Measurements from ENCODE around the gene PTPRM.

The PTPRM gene

GRCh38 chr18:7789856-7790552 is 222.9 kb downstream of the PTPRM start:
- Histone ChIP-seq H3K36me3 (ENCODE audit: insufficient read depth, low read length) (no peaks in the 10 kb centered on the region), H3K27me3 (ENCODE audit: control insufficient read depth in 1 of 2, insufficient read depth in 2 of 2, low read length in 2 of 2) (no peaks in the 10 kb centered on the region), H3K4me1 (ENCODE audit: insufficient read depth, low read length) (no peaks in the 10 kb centered on the region), H3K9me3 (ENCODE audit: low read length) (no peaks in the 10 kb centered on the region), H3K4me3 (ENCODE audit: low read depth in 1 of 2, low read length in 2 of 2) (no peak overlapping the region), H3K27ac (ENCODE audit: low read depth, low read length) (no peak overlapping the region), H3K9ac (ENCODE audit: low read length) (no peak overlapping the region)

- no peak overlapping the region for H3K9ac ChIP-seq (ENCODE audit: low read length)
- no peaks in the 10 kb centered on the region for H3K27me3 ChIP-seq (ENCODE audit: control insufficient read depth in 1 of 2, insufficient read depth in 2 of 2, low read length in 2 of 2)
- no peaks in the 10 kb centered on the region for H3K36me3 ChIP-seq (ENCODE audit: insufficient read depth, low read length)
- no peaks in the 10 kb centered on the region for H3K4me1 ChIP-seq (ENCODE audit: insufficient read depth, low read length)
- no peak overlapping the region for H3K4me3 ChIP-seq (ENCODE audit: low read depth in 1 of 2, low read length in 2 of 2)
- no peak overlapping the region for H3K27ac ChIP-seq (ENCODE audit: low read depth, low read length)
- no peaks in the 10 kb centered on the region for H3K9me3 ChIP-seq (ENCODE audit: low read length)
These were observed 226.0 kb downstream of the PTPRM start for GRCh38 chr18:7793100-7793499.

- Histone ChIP-seq H3K27ac (ENCODE audit: low read depth, low read length) (no peak overlapping the region), H3K4me3 (ENCODE audit: low read depth in 1 of 2, low read length in 2 of 2) (no peak overlapping the region), H3K9ac (ENCODE audit: low read length) (no peak overlapping the region), H3K4me1 (ENCODE audit: insufficient read depth, low read length) (no peaks in the 10 kb centered on the region), H3K9me3 (ENCODE audit: low read length) (no peaks in the 10 kb centered on the region), H3K36me3 (ENCODE audit: insufficient read depth, low read length) (no peaks in the 10 kb centered on the region), H3K27me3 (ENCODE audit: control insufficient read depth in 1 of 2, insufficient read depth in 2 of 2, low read length in 2 of 2) (no peaks in the 10 kb centered on the region)
These were observed 236.9 kb downstream of the PTPRM start for GRCh38 chr18:7803956-7804469.

- Histone ChIP-seq H3K4me1 (ENCODE audit: insufficient read depth, low read length) (no peaks in the 10 kb centered on the region), H3K36me3 (ENCODE audit: insufficient read depth, low read length) (no peaks in the 10 kb centered on the region), H3K27me3 (ENCODE audit: control insufficient read depth in 1 of 2, insufficient read depth in 2 of 2, low read length in 2 of 2) (no peaks in the 10 kb centered on the region), H3K9ac (ENCODE audit: low read length) (no peak overlapping the region), H3K9me3 (ENCODE audit: low read length) (no peaks in the 10 kb centered on the region), H3K27ac (ENCODE audit: low read depth, low read length) (no peak overlapping the region), H3K4me3 (ENCODE audit: low read depth in 1 of 2, low read length in 2 of 2) (no peak overlapping the region)
These were observed 238.0 kb downstream of the PTPRM start for GRCh38 chr18:7805096-7805495.

GRCh38 chr18:7805880-7806279 is 238.8 kb downstream of the PTPRM start:
- H3K27ac ChIP-seq (ENCODE audit: low read depth, low read length) = no peak overlapping the region
- no peak overlapping the region for H3K4me3 ChIP-seq (ENCODE audit: low read depth in 1 of 2, low read length in 2 of 2)
- H3K27me3 ChIP-seq (ENCODE audit: control insufficient read depth in 1 of 2, insufficient read depth in 2 of 2, low read length in 2 of 2) = no peaks in the 10 kb centered on the region
- no peak overlapping the region for H3K9ac ChIP-seq (ENCODE audit: low read length)
- H3K36me3 ChIP-seq (ENCODE audit: insufficient read depth, low read length) = no peaks in the 10 kb centered on the region
- no peaks in the 10 kb centered on the region for H3K4me1 ChIP-seq (ENCODE audit: insufficient read depth, low read length)
- no peaks in the 10 kb centered on the region for H3K9me3 ChIP-seq (ENCODE audit: low read length)

- Histone ChIP-seq H3K9me3 (ENCODE audit: low read length) (no peaks in the 10 kb centered on the region), H3K27me3 (ENCODE audit: control insufficient read depth in 1 of 2, insufficient read depth in 2 of 2, low read length in 2 of 2) (no peaks in the 10 kb centered on the region), H3K4me3 (ENCODE audit: low read depth in 1 of 2, low read length in 2 of 2) (no peak overlapping the region), H3K9ac (ENCODE audit: low read length) (no peak overlapping the region), H3K27ac (ENCODE audit: low read depth, low read length) (no peak overlapping the region), H3K4me1 (ENCODE audit: insufficient read depth, low read length) (peaks cover 8% of the 10 kb centered on the region), H3K36me3 (ENCODE audit: insufficient read depth, low read length) (no peaks in the 10 kb centered on the region)
These were observed 240.9 kb downstream of the PTPRM start for GRCh38 chr18:7807936-7808453.

GRCh38 chr18:7808992-7809391 is 241.9 kb downstream of the PTPRM start:
- Histone ChIP-seq H3K36me3 (ENCODE audit: insufficient read depth, low read length) (no peaks in the 10 kb centered on the region), H3K27ac (ENCODE audit: low read depth, low read length) (no peak overlapping the region), H3K27me3 (ENCODE audit: control insufficient read depth in 1 of 2, insufficient read depth in 2 of 2, low read length in 2 of 2) (no peaks in the 10 kb centered on the region), H3K4me3 (ENCODE audit: low read depth in 1 of 2, low read length in 2 of 2) (no peak overlapping the region), H3K4me1 (ENCODE audit: insufficient read depth, low read length) (peaks cover 8% of the 10 kb centered on the region), H3K9me3 (ENCODE audit: low read length) (no peaks in the 10 kb centered on the region), H3K9ac (ENCODE audit: low read length) (no peak overlapping the region)

- Histone ChIP-seq H3K9ac (ENCODE audit: low read length) (no peak overlapping the region), H3K27ac (ENCODE audit: low read depth, low read length) (no peak overlapping the region), H3K4me3 (ENCODE audit: low read depth in 1 of 2, low read length in 2 of 2) (no peak overlapping the region), H3K9me3 (ENCODE audit: low read length) (no peaks in the 10 kb centered on the region), H3K27me3 (ENCODE audit: control insufficient read depth in 1 of 2, insufficient read depth in 2 of 2, low read length in 2 of 2) (no peaks in the 10 kb centered on the region), H3K36me3 (ENCODE audit: insufficient read depth, low read length) (no peaks in the 10 kb centered on the region), H3K4me1 (ENCODE audit: insufficient read depth, low read length) (peaks cover 8% of the 10 kb centered on the region)
These were observed 242.3 kb downstream of the PTPRM start for GRCh38 chr18:7809455-7809854.

- Histone ChIP-seq H3K27me3 (ENCODE audit: control insufficient read depth in 1 of 2, insufficient read depth in 2 of 2, low read length in 2 of 2) (no peaks in the 10 kb centered on the region), H3K9me3 (ENCODE audit: low read length) (no peaks in the 10 kb centered on the region), H3K27ac (ENCODE audit: low read depth, low read length) (no peak overlapping the region), H3K9ac (ENCODE audit: low read length) (no peak overlapping the region), H3K4me3 (ENCODE audit: low read depth in 1 of 2, low read length in 2 of 2) (no peak overlapping the region), H3K36me3 (ENCODE audit: insufficient read depth, low read length) (no peaks in the 10 kb centered on the region), H3K4me1 (ENCODE audit: insufficient read depth, low read length) (peaks cover 8% of the 10 kb centered on the region)
These were observed 242.9 kb downstream of the PTPRM start for GRCh38 chr18:7809978-7810377.

- peaks cover 8% of the 10 kb centered on the region for H3K4me1 ChIP-seq (ENCODE audit: insufficient read depth, low read length)
- H3K9ac ChIP-seq (ENCODE audit: low read length) = no peak overlapping the region
- no peak overlapping the region for H3K4me3 ChIP-seq (ENCODE audit: low read depth in 1 of 2, low read length in 2 of 2)
- no peaks in the 10 kb centered on the region for H3K36me3 ChIP-seq (ENCODE audit: insufficient read depth, low read length)
- no peak overlapping the region for H3K27ac ChIP-seq (ENCODE audit: low read depth, low read length)
- no peaks in the 10 kb centered on the region for H3K27me3 ChIP-seq (ENCODE audit: control insufficient read depth in 1 of 2, insufficient read depth in 2 of 2, low read length in 2 of 2)
- no peaks in the 10 kb centered on the region for H3K9me3 ChIP-seq (ENCODE audit: low read length)
These were observed 245.4 kb downstream of the PTPRM start for GRCh38 chr18:7812431-7813063.

GRCh38 chr18:7813131-7813530 is 246.0 kb downstream of the PTPRM start:
- Histone ChIP-seq H3K27ac (ENCODE audit: low read depth, low read length) (no peak overlapping the region), H3K4me3 (ENCODE audit: low read depth in 1 of 2, low read length in 2 of 2) (no peak overlapping the region), H3K27me3 (ENCODE audit: control insufficient read depth in 1 of 2, insufficient read depth in 2 of 2, low read length in 2 of 2) (no peaks in the 10 kb centered on the region), H3K4me1 (ENCODE audit: insufficient read depth, low read length) (peaks cover 8% of the 10 kb centered on the region), H3K36me3 (ENCODE audit: insufficient read depth, low read length) (no peaks in the 10 kb centered on the region), H3K9ac (ENCODE audit: low read length) (no peak overlapping the region), H3K9me3 (ENCODE audit: low read length) (no peaks in the 10 kb centered on the region)
